ENCODE measurements around the gene RNF227.

Gene RNF227

GRCh38 chr17:7903154-7904103 lies 12.7 kb downstream of the RNF227 start:
- DNase-seq: peak; percentile 14
- Histone ChIP-seq H3K4me3 (ENCODE audit: low read depth, low read length) (no peak overlapping the region), H3K27ac (no peak overlapping the region), H3K36me3 (replicated peaks) (peaks cover 93% of the 10 kb centered on the region), H3K27me3 (replicated peaks) (no peaks in the 10 kb centered on the region)
- TF ChIP-seq CTCF (IDR thresholded peaks at IDR 0.05; ENCODE audit: low read depth, low read length, missing control alignments): no peak
- in situ Hi-C loops (cut with HindIII; ENCODE audit: low pct_ligation_motif_present, low sequenced_read_pairs): no loop called here

- in situ Hi-C loops (cut with HindIII; ENCODE audit: low pct_ligation_motif_present, low sequenced_read_pairs): no loop called here
- no peaks in the 10 kb centered on the region for H3K27me3 ChIP-seq (replicated peaks)
- peaks cover 85% of the 10 kb centered on the region for H3K36me3 ChIP-seq (replicated peaks)
- no peak overlapping the region for H3K4me3 ChIP-seq (ENCODE audit: low read depth, low read length)
- no peak overlapping the region for H3K27ac ChIP-seq
- DNase-seq: peak; percentile 42
- peak; percentile 67 for TF ChIP-seq CTCF (IDR thresholded peaks at IDR 0.05; ENCODE audit: low read depth, low read length, missing control alignments)
Observed at GRCh38 chr17:7897773-7898172, 18.3 kb downstream of the RNF227 start.

GRCh38 chr17:7897090-7897489 lies 19.0 kb downstream of the RNF227 start:
- no peak overlapping the region for H3K4me3 ChIP-seq (ENCODE audit: low read depth, low read length)
- TF ChIP-seq CTCF (IDR thresholded peaks at IDR 0.05; ENCODE audit: low read depth, low read length, missing control alignments): no peak
- no peaks in the 10 kb centered on the region for H3K27me3 ChIP-seq (replicated peaks)
- in situ Hi-C loops (cut with HindIII; ENCODE audit: low pct_ligation_motif_present, low sequenced_read_pairs): no loop called here
- no peak overlapping the region for H3K27ac ChIP-seq
- H3K36me3 ChIP-seq (replicated peaks): peaks cover 83% of the 10 kb centered on the region
- DNase-seq: no peak

- Histone ChIP-seq H3K4me3 (ENCODE audit: low read depth, low read length) (no peak overlapping the region), H3K27ac (no peak overlapping the region), H3K36me3 (replicated peaks) (peaks cover 78% of the 10 kb centered on the region), H3K27me3 (replicated peaks) (no peaks in the 10 kb centered on the region)
- TF ChIP-seq CTCF (IDR thresholded peaks at IDR 0.05; ENCODE audit: low read depth, low read length, missing control alignments): no peak
- in situ Hi-C loops (cut with HindIII; ENCODE audit: low pct_ligation_motif_present, low sequenced_read_pairs): no loop called here
- DNase-seq: no peak
Observed at GRCh38 chr17:7894866-7895265, 21.2 kb downstream of the RNF227 start.

- H3K27ac ChIP-seq: no peak overlapping the region
- no peak for DNase-seq
- TF ChIP-seq CTCF (IDR thresholded peaks at IDR 0.05; ENCODE audit: low read depth, low read length, missing control alignments): no peak
- no peaks in the 10 kb centered on the region for H3K27me3 ChIP-seq (replicated peaks)
- peaks cover 72% of the 10 kb centered on the region for H3K36me3 ChIP-seq (replicated peaks)
- in situ Hi-C loops (cut with HindIII; ENCODE audit: low pct_ligation_motif_present, low sequenced_read_pairs): no loop called here
- no peak overlapping the region for H3K4me3 ChIP-seq (ENCODE audit: low read depth, low read length)
Observed at GRCh38 chr17:7894226-7894625, 21.9 kb downstream of the RNF227 start.
